Lung (tissue), 12 donors: ENCODE data around the gene PCSK1N. TPM values are rescaled to one million over a fixed set of nuclear protein-coding genes. Genes with fewer than 3 reads are reported as not detected.

Experiments
- ATAC-seq: fragments of 200-7000 bp; cut with Tn5 transposase; one replicate; pipeline ENCODE4 v1.9.1; 2020; ENCODE audit warnings: moderate number of reproducible peaks; ENCODE audit not compliant: insufficient read depth, low FRiP score
- DNase-seq, 3 donors: peaks; one replicate each; pipeline ENCODE4 v3.0.0-alpha.2; 2013 to 2017
- H3K27ac ChIP-seq, 2 donors: one replicate each; pipeline ENCODE4 v1.5.1; 2013; ENCODE audit warnings: mild to moderate bottlenecking in 2 of 2, moderate library complexity in 2 of 2, control low read depth in 1 of 2, inconsistent platforms in 1 of 2, low read depth in 1 of 2, low read length in 1 of 2
- H3K27me3 ChIP-seq, 3 donors: one replicate each; pipeline ENCODE4 v1.5.1; 2013; ENCODE audit warnings: low read length in 2 of 3; ENCODE audit not compliant: control insufficient read depth in 3 of 3, insufficient read depth in 3 of 3
- H3K36me3 ChIP-seq, 4 donors: one replicate each; pipeline ENCODE4 v1.5.1; 2013; ENCODE audit warnings: low read length in 4 of 4, mild to moderate bottlenecking in 1 of 4, moderate library complexity in 1 of 4; ENCODE audit not compliant: control insufficient read depth in 4 of 4, insufficient read depth in 4 of 4
- H3K4me1 ChIP-seq, 5 donors: one replicate each; pipeline ENCODE4 v1.5.1; 2013; ENCODE audit warnings: low read length in 5 of 5, mild to moderate bottlenecking in 2 of 5, moderate library complexity in 1 of 5; ENCODE audit not compliant: control insufficient read depth in 5 of 5, insufficient read depth in 5 of 5
- H3K4me3 ChIP-seq: one replicate; pipeline ENCODE4 v1.5.1; 2013; ENCODE audit warnings: mild to moderate bottlenecking, control low read depth, moderate library complexity
- H3K9ac ChIP-seq, 2 donors: one replicate each; pipeline ENCODE4 v1.5.1; 2013; ENCODE audit warnings: low read length in 2 of 2, control low read depth in 1 of 2; ENCODE audit not compliant: insufficient read depth in 1 of 2
- H3K9me3 ChIP-seq, 4 donors: one replicate each; pipeline ENCODE4 v1.5.1; 2013; ENCODE audit warnings: low read length in 3 of 4, mild to moderate bottlenecking in 1 of 4, moderate library complexity in 1 of 4; ENCODE audit not compliant: control insufficient read depth in 4 of 4, insufficient read depth in 3 of 4
- WGBS, 2 donors: extraction: QIAGEN DNeasy Blood & Tissue Kit; methylation state at CpG; one replicate each; pipeline ENCODE4 v1.1.7; 2013; 5-methylcytosine and 5-hydroxymethylcytosine counted together
- polyA plus RNA-seq, 2 donors: library from polyadenylated mRNA; stranded (reverse); fragments of 200-250 nt; gene quantifications; one replicate each; pipeline ENCODE4 v1.2.1, GENCODE V29; 2013
- total RNA-seq, 2 donors: library from RNA; depleted of rRNA in 1 of 2; stranded (reverse); fragments of >200 nt in 1 of 2; gene quantifications; one replicate each; pipeline ENCODE4 v1.2.1, GENCODE V29; 2014 to 2021
- TF ChIP-seq, protein P1 (sequence below): IDR thresholded peaks from 2 replicates; pipeline ENCODE4 v1.5.1; 2012; ENCODE audit warnings: mild to moderate bottlenecking; ENCODE audit errors: control extremely low read depth, extremely low read depth
- donor health status: control.
- donor health status: control.
- donor health status: Bipolar disorder and iron deficiency.
- donor health status: healthy.
- donor health status: DM: yes; HTN: yes; CAD: no.

Gene PCSK1N
- total and polyA plus RNA-seq, 4 donors = 1.3 to 10.7 (median 2.5) TPM

- WGBS, 2 donors = 48 to 61% methylated on average over 4 of the region's 4 CpGs
- ATAC-seq = no peak
- peak overlapping the region; percentile 72 to 80 for H3K9ac ChIP-seq
These were observed 32.6 kb downstream of the PCSK1N start for GRCh38 chrX:48802905-48803200.

GRCh38 chrX:48802089-48802904, 33.1 kb downstream of the PCSK1N start:
- Histone ChIP-seq H3K4me1 (peaks cover 0 to 5% (median 0%) of the 10 kb centered on the region in 5 donors), H3K9me3 (peaks cover 0 to 11% (median 0%) of the 10 kb centered on the region in 4 donors), H3K36me3 (peaks cover 0 to 9% (median 0%) of the 10 kb centered on the region in 4 donors), H3K9ac (peak overlapping the region; percentile 72 to 80), H3K27ac (peak overlapping the region; percentile 91 to 95), H3K4me3 (peak overlapping the region; percentile 30), H3K27me3 (no peaks in the 10 kb centered on the region)
- DNase-seq (peak; percentile 82 to 86 (median 84)), ATAC-seq (peak; percentile 68)
- TF ChIP-seq, protein P1, sequence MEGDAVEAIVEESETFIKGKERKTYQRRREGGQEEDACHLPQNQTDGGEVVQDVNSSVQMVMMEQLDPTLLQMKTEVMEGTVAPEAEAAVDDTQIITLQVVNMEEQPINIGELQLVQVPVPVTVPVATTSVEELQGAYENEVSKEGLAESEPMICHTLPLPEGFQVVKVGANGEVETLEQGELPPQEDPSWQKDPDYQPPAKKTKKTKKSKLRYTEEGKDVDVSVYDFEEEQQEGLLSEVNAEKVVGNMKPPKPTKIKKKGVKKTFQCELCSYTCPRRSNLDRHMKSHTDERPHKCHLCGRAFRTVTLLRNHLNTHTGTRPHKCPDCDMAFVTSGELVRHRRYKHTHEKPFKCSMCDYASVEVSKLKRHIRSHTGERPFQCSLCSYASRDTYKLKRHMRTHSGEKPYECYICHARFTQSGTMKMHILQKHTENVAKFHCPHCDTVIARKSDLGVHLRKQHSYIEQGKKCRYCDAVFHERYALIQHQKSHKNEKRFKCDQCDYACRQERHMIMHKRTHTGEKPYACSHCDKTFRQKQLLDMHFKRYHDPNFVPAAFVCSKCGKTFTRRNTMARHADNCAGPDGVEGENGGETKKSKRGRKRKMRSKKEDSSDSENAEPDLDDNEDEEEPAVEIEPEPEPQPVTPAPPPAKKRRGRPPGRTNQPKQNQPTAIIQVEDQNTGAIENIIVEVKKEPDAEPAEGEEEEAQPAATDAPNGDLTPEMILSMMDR = no peak
- 8 to 35% methylated on average over 29 to 40 of the region's 40 CpGs for WGBS, 2 donors

More at GRCh38 chrX:48802905-48803200, 32.6 kb downstream of the PCSK1N start:
- no peaks in the 10 kb centered on the region for H3K27me3 ChIP-seq
- TF ChIP-seq, protein P1 = no peak
- H3K4me3 ChIP-seq = no peak overlapping the region
- H3K36me3 ChIP-seq = peaks cover 0 to 9% (median 0%) of the 10 kb centered on the region in 4 donors
- no peak for DNase-seq
- H3K4me1 ChIP-seq = peaks cover 0 to 5% (median 0%) of the 10 kb centered on the region in 5 donors
- peak overlapping the region; percentile 91 to 95 for H3K27ac ChIP-seq
- peaks cover 0 to 11% (median 0%) of the 10 kb centered on the region in 4 donors for H3K9me3 ChIP-seq

DNA sequence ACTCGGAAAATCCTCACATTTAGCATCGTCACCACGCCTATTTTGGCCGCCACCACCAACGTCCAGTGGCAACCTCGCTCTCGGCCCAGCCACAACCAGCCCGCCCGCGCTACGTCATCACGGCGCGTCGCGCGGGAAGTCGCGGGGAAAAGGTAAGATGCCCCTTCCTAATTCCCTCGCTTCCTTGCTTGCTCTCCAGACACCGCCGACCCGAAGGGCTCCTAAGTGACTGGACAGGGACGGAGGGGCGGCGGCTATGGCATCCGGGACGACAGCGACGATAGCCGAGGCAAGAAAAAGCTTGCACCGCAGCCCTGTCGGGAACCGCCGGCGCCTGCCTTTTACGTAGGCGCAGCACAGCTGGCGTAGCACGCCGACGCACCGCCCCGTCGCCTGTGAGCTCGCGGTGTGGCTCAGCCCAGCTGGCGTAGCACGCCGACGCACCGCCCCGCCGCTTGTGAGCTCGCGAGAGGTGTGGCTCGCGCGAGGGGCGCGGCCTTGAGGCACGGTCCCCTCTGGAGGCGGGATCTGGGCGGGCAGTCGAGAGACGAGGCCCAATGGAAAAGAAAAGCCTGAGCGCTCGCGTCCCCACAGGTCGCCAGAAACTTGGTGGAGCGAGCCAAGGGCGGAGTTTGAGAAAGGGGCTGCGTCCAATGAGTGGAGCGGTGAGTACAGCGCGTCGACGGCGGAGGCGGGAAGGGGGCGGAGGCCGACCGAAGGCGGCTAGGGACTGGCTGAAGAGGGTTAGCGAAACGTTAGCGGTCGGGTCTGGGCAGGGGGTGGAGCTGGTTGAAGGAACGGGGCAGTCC, 33.9 kb downstream of the PCSK1N start, which contains the start of gene HDAC6:
Gene HDAC6, plus strand, starts transcription at position 788 of the 809 bp plus-strand sequence. CDS start 626 bp downstream, outside the sequence.
- Histone ChIP-seq H3K27me3 (no peaks in the 10 kb centered on the region), H3K36me3 (peaks cover 0 to 9% (median 0%) of the 10 kb centered on the region in 4 donors), H3K27ac (peak within 1 kb of the TSS; percentile 91 to 95), H3K4me1 (peaks cover 0 to 5% (median 0%) of the 10 kb centered on the region in 5 donors), H3K9me3 (peaks cover 0 to 11% (median 0%) of the 10 kb centered on the region in 4 donors), H3K4me3 (peak within 1 kb of the TSS; percentile 59), H3K9ac (peak within 1 kb of the TSS; percentile 80 to 88)
- ATAC-seq (peak; percentile 91), DNase-seq (peak; percentile 98 to 99 (median 99))
- WGBS, 2 donors = 0 to 39% methylated on average over 78 to 89 of the region's 89 CpGs
- TF ChIP-seq, protein P1 = no peak
